Endothelial cell of umbilical vein (primary cell): ENCODE data around the gene CAMK2N1.

Experiments
- EZH2 ChIP-seq: IDR thresholded peaks from 2 replicates; pipeline ENCODE4 v1.6.1; 2012; ENCODE audit warnings: borderline replicate concordance, low read depth, mild to moderate bottlenecking, moderate library complexity, low read length, inconsistent platforms; ENCODE audit not compliant: severe bottlenecking
- FOS ChIP-seq: IDR thresholded peaks from 2 replicates; pipeline ENCODE4 v1.6.1; 2011; ENCODE audit warnings: mild to moderate bottlenecking, low read length, moderate library complexity, borderline replicate concordance; ENCODE audit not compliant: insufficient read depth
- GATA2 ChIP-seq: IDR thresholded peaks from 2 replicates; pipeline ENCODE4 v1.7.0; 2011; ENCODE audit warnings: low read depth, mild to moderate bottlenecking, moderate library complexity, mixed read lengths, low read length; ENCODE audit not compliant: insufficient read length, insufficient read depth
- JUN ChIP-seq: IDR thresholded peaks from 2 replicates; pipeline ENCODE4 v1.6.1; 2011; ENCODE audit warnings: borderline replicate concordance, low read depth; ENCODE audit not compliant: insufficient read length, insufficient read depth
- POLR2A ChIP-seq: IDR thresholded peaks from 2 replicates; pipeline ENCODE4 v1.6.1; 2012; ENCODE audit warnings: low read depth, mild to moderate bottlenecking, control low read depth, low read length
- POLR2AphosphoS5 ChIP-seq: IDR thresholded peaks from 2 replicates; pipeline ENCODE4 v1.6.1; 2012; ENCODE audit warnings: low read depth, mild to moderate bottlenecking, control low read depth, low read length, moderate library complexity; ENCODE audit not compliant: insufficient read depth
- TF ChIP-seq, protein P1 (sequence below), 2 donors: IDR thresholded peaks; 1 replicate in 1 of 2; 2 replicates in 1 of 2; pipeline ENCODE4 v1.5.1; 2011; ENCODE audit warnings: low read length in 2 of 2, mild to moderate bottlenecking in 2 of 2, moderate library complexity in 2 of 2, control low read depth in 1 of 2, inconsistent platforms in 1 of 2, low read depth in 1 of 2; ENCODE audit not compliant: insufficient read depth in 1 of 2; ENCODE audit errors: extremely low read depth in 1 of 2

DNA sequence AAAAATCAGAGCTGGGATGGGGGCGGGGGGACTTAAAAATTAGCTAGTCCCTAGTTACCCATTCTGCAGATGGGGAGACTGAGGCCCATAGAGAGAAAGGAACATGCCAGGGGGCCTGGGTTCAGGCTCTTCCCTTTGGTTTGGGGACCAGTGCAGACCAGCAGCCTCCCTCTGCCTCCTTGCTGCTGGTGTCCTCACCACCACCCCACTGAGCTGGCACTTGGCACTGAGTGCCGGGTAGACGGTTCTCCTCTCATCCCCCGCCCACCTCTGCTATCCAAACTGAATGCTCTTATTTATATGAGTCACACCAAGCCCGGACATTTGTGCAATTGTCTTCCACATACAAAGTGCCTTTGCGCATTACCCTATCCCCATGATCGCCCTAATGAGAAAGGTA lies 39.2 kb downstream of the CAMK2N1 start:
- TF ChIP-seq, protein P1, sequence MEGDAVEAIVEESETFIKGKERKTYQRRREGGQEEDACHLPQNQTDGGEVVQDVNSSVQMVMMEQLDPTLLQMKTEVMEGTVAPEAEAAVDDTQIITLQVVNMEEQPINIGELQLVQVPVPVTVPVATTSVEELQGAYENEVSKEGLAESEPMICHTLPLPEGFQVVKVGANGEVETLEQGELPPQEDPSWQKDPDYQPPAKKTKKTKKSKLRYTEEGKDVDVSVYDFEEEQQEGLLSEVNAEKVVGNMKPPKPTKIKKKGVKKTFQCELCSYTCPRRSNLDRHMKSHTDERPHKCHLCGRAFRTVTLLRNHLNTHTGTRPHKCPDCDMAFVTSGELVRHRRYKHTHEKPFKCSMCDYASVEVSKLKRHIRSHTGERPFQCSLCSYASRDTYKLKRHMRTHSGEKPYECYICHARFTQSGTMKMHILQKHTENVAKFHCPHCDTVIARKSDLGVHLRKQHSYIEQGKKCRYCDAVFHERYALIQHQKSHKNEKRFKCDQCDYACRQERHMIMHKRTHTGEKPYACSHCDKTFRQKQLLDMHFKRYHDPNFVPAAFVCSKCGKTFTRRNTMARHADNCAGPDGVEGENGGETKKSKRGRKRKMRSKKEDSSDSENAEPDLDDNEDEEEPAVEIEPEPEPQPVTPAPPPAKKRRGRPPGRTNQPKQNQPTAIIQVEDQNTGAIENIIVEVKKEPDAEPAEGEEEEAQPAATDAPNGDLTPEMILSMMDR (IDR thresholded peaks at IDR 0.05; ENCODE audit: extremely low read depth in 1 of 2, insufficient read depth in 1 of 2, low read depth in 1 of 2, low read length in 2 of 2), result no peak
- TF ChIP-seq GATA2 (no peak), POLR2A (no peak), FOS (no peak), EZH2 (no peak), POLR2AphosphoS5 (no peak), JUN (no peak)
